Activated CD8-positive, alpha-beta memory T cell treated with anti-CD3 and anti-CD28 coated beads, Interleukin-2, amount 50 U/mL, for 4 hours (primary cell): ENCODE results near the gene TGM5.
"Not testable (repeated sequence)": the region's sequence is repeated elsewhere in the genome, so short reads cannot be mapped to it uniquely, and the experiment has no call there.

Experiments
- DNase-seq: peaks from one replicate; pipeline ENCODE4 v3.0.0-alpha.2; 2020

The TGM5 gene

GRCh38 chr15:43243020-43243645, 23.6 kb downstream of the TGM5 start:
- DNase-seq = no peak

- DNase-seq = no peak
Observed at GRCh38 chr15:43242616-43243015, 24.1 kb downstream of the TGM5 start.

- no peak for DNase-seq
Observed at GRCh38 chr15:43241100-43241499, 25.6 kb downstream of the TGM5 start.

GRCh38 chr15:43239732-43240491, 26.8 kb downstream of the TGM5 start:
- no peak for DNase-seq

GRCh38 chr15:43238671-43239131, 28.0 kb downstream of the TGM5 start:
- DNase-seq = no peak

- DNase-seq = no peak
Observed at GRCh38 chr15:43237842-43238470, 28.8 kb downstream of the TGM5 start.

GRCh38 chr15:43235536-43235935, 31.2 kb downstream of the TGM5 start:
- DNase-seq = no peak

GRCh38 chr15:43232289-43232874, 34.3 kb downstream of the TGM5 start:
- DNase-seq = no peak

GRCh38 chr15:43230640-43231115, 36.0 kb downstream of the TGM5 start:
- DNase-seq = no peak

GRCh38 chr15:43229977-43230376, 36.8 kb downstream of the TGM5 start:
- no peak for DNase-seq

- no peak for DNase-seq
Observed at GRCh38 chr15:43226436-43227305, 40.1 kb downstream of the TGM5 start.

- DNase-seq = not testable (repeated sequence)
Observed at GRCh38 chr15:43225950-43226255, 40.8 kb downstream of the TGM5 start.

GRCh38 chr15:43225201-43225949, 41.4 kb downstream of the TGM5 start:
- DNase-seq = no peak

- no peak for DNase-seq
Observed at GRCh38 chr15:43221422-43221821, 45.3 kb downstream of the TGM5 start.

GRCh38 chr15:43220991-43221403, 45.7 kb downstream of the TGM5 start, which contains the start of gene EPB42:
TSS of gene EPB42 (minus strand) at chr15:43221018. CDS start at chr15:43220825, 193 bp downstream.
- no peak for DNase-seq

GRCh38 chr15:43219929-43220928, 46.5 kb downstream of the TGM5 start:
- DNase-seq = no peak

GRCh38 chr15:43218908-43219706, 47.6 kb downstream of the TGM5 start:
- no peak for DNase-seq

- DNase-seq = no peak
Observed at GRCh38 chr15:43215961-43216360, 50.8 kb downstream of the TGM5 start.

GRCh38 chr15:43214592-43215295, 52.0 kb downstream of the TGM5 start:
- no peak for DNase-seq
